AG09319 (cell line): Measurements from ENCODE around the gene HOMER2.
"Not testable (repeated sequence)": the region's sequence is repeated elsewhere in the genome, so short reads cannot be mapped to it uniquely, and the experiment has no call there.

Experiments
- DNase-seq: peaks from one replicate; pipeline ENCODE4 v3.0.0-alpha.2; 2010; ENCODE audit warnings: low read depth; ENCODE audit errors: extremely low read depth
- CTCF ChIP-seq: IDR thresholded peaks from 2 replicates; pipeline ENCODE4 v1.5.1; 2011; ENCODE audit warnings: low read depth, mild to moderate bottlenecking, inconsistent platforms, low read length, moderate library complexity

The HOMER2 gene

GRCh38 chr15:82950295-82950694, 2.2 kb downstream of the HOMER2 start:
- no peak for TF ChIP-seq CTCF
- DNase-seq: no peak

GRCh38 chr15:82946155-82946701, 6.3 kb downstream of the HOMER2 start:
- no peak for DNase-seq
- no peak for TF ChIP-seq CTCF

GRCh38 chr15:82945326-82945725, 7.2 kb downstream of the HOMER2 start:
- no peak for DNase-seq
- TF ChIP-seq CTCF: no peak

GRCh38 chr15:82944821-82945220, 7.7 kb downstream of the HOMER2 start:
- TF ChIP-seq CTCF: no peak
- no peak for DNase-seq

GRCh38 chr15:82944056-82944455, 8.5 kb downstream of the HOMER2 start:
- DNase-seq: no peak
- TF ChIP-seq CTCF: no peak

GRCh38 chr15:82943176-82943575, 9.3 kb downstream of the HOMER2 start:
- DNase-seq: no peak
- no peak for TF ChIP-seq CTCF

- TF ChIP-seq CTCF: no peak
- DNase-seq: no peak
Observed at GRCh38 chr15:82942691-82943090, 9.8 kb downstream of the HOMER2 start.

GRCh38 chr15:82939678-82940077, 12.8 kb downstream of the HOMER2 start:
- DNase-seq: not testable (repeated sequence)
